Activated naive CD8-positive, alpha-beta T cell treated with anti-CD3 and anti-CD28 coated beads, Interleukin-2, amount 10 ng/mL, durations not matched to agents 7 days and 5 days (primary cell): ENCODE data around the gene MTMR3. TPM values are rescaled to one million over a fixed set of nuclear protein-coding genes. Genes with fewer than 3 reads are reported as not detected.

ENCODE experiments used
- ATAC-seq: fragments of 150-1000 bp; cut with Tn5 transposase; one replicate; pipeline ENCODE4 v1.10.0; 2021; ENCODE audit warnings: low read depth, moderate library complexity
- POLR2A ChIA-PET: fragments of 350-600 bp; sonication (Branson Sonifier 250); formaldehyde crosslinking; loops from one replicate; lab custom pipeline; 2021; ENCODE audit warnings: antibody characterized with exemption; lab: Charles Lee
- DNase-seq: peaks from one replicate; pipeline ENCODE4 v3.0.0; 2021
- H3K27ac Mint-ChIP-seq: one replicate; pipeline ENCODE4 v1.8.0; 2022; ENCODE audit warnings: mild to moderate bottlenecking, mixed read lengths
- H3K27me3 Mint-ChIP-seq: one replicate; pipeline ENCODE4 v1.8.0; 2022; ENCODE audit warnings: mild to moderate bottlenecking, moderate library complexity, mixed read lengths
- H3K36me3 Mint-ChIP-seq: one replicate; pipeline ENCODE4 v1.8.0; 2021; ENCODE audit warnings: mild to moderate bottlenecking, mixed read lengths
- H3K4me1 Mint-ChIP-seq: one replicate; pipeline ENCODE4 v1.8.0; 2021; ENCODE audit warnings: mixed read lengths
- H3K4me3 Mint-ChIP-seq: one replicate; pipeline ENCODE4 v1.8.0; 2022; ENCODE audit warnings: mild to moderate bottlenecking, moderate library complexity, mixed read lengths
- H3K9me3 Mint-ChIP-seq: one replicate; pipeline ENCODE4 v1.8.0; 2021; ENCODE audit warnings: mixed read lengths
- total RNA-seq, 2 experiments: library from RNA; stranded (reverse); gene quantifications; one replicate each; pipeline ENCODE4 v1.2.3, GENCODE V29; 2021

The MTMR3 gene
- total RNA-seq, 2 experiments from 2014 or later: 33.9 to 40.8 TPM

DNA sequence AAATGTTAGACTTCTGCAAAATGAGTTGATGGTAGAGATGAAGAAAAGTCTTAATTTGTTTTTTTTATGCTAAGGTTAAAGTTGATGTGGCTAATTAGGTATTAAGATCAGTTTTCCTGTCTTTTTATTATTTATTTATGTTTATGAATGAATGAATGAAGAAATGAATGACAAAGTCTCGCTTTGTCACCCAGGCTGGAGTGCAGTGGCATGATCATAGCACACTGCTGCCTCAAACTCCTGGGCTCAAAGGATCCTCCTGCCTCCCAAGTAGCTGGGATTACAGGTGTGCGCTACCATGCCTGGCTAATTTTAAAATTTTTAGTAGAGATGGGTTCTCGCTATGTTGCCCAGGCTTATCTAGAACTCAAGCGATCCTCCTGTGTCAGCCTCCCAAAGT is 29.2 kb downstream of the MTMR3 start:
- Mint-ChIP-seq H3K36me3 (no peaks in the 10 kb centered on the region), H3K27me3 (no peaks in the 10 kb centered on the region), H3K4me1 (peaks cover 16% of the 10 kb centered on the region), H3K27ac (no peak overlapping the region), H3K9me3 (no peaks in the 10 kb centered on the region), H3K4me3 (no peak overlapping the region)
- ATAC-seq (no peak), DNase-seq (no peak)
- POLR2A ChIA-PET: no interaction called here

DNA sequence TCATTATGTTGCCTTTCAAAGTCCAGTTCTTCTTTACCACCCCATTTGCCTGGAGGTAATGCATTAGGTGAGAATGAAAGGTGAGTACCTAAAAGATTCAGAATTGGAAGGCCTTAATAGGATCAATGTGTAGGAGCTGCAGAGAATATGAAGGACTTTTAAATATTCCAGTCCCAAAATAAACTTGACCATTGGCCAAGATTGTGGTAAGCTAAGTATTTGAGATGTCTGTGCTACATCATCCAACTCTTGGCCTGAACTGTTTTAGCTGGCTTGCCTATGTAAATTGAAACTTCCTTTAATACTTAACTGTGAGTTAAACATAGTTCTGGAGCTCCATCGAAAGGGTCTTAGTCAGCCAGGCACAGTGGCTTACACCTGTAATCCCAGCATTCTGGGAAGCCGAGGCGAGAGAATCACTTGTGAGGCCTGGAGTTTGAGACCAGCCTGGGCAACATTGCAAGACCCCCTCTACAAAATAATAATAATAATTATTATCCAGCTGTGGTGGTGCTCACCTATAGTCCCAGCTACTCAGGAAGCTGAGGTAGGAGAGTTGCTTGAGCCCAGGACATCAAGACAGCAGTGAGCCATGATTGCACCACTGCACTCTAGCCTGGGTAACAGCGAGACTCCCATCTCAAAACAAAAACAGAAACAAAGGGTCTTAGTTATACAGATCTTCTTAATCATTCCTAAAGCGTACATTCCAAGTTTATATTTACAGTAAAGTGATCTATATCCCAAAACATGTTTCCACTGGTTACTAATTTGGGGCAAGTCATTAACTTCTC is 29.8 kb downstream of the MTMR3 start:
- H3K4me1 Mint-ChIP-seq: peaks cover 11% of the 10 kb centered on the region
- POLR2A ChIA-PET: no interaction called here
- ATAC-seq: no peak
- no peak overlapping the region for H3K27ac Mint-ChIP-seq
- no peak for DNase-seq
- no peaks in the 10 kb centered on the region for H3K9me3 Mint-ChIP-seq
- no peaks in the 10 kb centered on the region for H3K27me3 Mint-ChIP-seq
- H3K36me3 Mint-ChIP-seq: no peaks in the 10 kb centered on the region
- no peak overlapping the region for H3K4me3 Mint-ChIP-seq

DNA sequence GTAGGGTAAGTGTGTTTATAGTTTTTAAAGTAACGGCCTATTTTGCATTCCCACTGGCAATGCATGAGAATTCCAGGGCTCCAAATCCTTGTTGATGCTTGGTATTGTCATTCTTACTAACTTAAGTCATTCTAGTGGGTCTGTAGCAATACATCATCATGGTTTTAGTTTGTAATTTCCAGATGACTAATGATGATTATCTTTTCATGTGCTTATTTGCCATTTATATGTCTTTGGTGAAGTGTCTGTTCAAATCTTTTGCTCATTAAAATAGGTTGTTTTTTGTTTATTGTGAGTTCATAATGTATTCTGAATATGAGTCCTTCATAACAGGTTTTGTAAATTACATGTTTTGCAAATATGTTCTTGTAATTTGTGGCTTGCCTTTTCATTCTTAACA is 31.2 kb downstream of the MTMR3 start:
- Mint-ChIP-seq H3K4me3 (no peak overlapping the region), H3K4me1 (peaks cover 7% of the 10 kb centered on the region), H3K27ac (no peak overlapping the region), H3K27me3 (no peaks in the 10 kb centered on the region), H3K9me3 (no peaks in the 10 kb centered on the region), H3K36me3 (no peaks in the 10 kb centered on the region)
- POLR2A ChIA-PET: no interaction called here
- no peak for DNase-seq
- no peak for ATAC-seq

DNA sequence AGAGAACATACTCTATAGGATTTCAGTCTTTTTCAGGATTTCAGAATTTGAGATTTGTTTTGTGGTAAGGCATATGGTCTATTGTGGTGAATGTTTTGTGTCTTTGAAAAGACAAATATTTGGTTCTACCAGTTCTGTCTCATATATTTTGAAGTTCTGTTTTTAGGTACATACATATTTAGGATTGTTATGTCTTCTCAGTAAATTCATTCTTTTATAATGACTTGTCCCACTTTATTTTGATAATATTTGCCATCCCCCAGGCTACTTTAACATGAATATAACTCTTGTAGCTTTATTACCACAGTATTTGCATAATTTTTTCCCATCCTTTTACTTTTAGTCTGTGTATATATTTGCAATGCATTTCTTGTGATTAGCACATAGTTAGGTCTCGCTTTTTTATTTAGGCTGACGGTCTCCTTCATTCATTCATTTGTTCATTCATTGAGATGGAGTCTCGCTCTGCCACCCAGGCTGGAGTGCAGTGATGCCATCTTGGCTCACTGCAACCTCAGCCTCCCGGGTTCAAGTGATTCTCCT is 32.1 kb downstream of the MTMR3 start:
- H3K27ac Mint-ChIP-seq: no peak overlapping the region
- POLR2A ChIA-PET: no interaction called here
- H3K9me3 Mint-ChIP-seq: no peaks in the 10 kb centered on the region
- DNase-seq: no peak
- H3K4me1 Mint-ChIP-seq: peaks cover 7% of the 10 kb centered on the region
- no peak overlapping the region for H3K4me3 Mint-ChIP-seq
- ATAC-seq: no peak
- no peaks in the 10 kb centered on the region for H3K36me3 Mint-ChIP-seq
- no peaks in the 10 kb centered on the region for H3K27me3 Mint-ChIP-seq

DNA sequence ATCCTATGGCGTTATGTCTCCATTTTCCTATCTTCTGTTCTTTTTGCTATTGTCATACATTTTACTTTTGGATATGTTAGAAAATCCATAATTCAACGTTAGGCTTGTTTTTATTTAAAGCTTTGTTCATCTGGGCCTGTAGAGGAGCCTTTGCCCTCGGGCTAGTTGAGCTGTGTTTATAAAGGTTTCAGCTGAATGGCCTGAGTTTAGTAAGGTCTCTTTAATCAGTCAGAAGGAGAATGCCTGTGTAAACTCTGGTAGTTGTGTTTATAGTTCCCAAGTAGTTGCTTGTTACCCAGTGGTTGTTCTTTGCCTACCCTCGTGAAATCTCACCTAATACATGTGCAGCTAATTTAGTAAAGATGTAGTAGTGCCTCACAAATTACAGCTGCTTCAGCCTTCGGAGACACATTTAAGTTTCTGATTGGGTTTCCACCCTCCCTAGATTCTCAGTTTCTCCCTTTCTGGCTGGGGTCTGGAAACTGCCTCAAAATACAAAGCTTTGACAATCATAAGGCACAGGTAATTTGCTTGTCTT is 33.1 kb downstream of the MTMR3 start:
- Mint-ChIP-seq H3K4me3 (no peak overlapping the region), H3K27me3 (no peaks in the 10 kb centered on the region), H3K4me1 (peaks cover 7% of the 10 kb centered on the region), H3K9me3 (no peaks in the 10 kb centered on the region), H3K27ac (no peak overlapping the region), H3K36me3 (no peaks in the 10 kb centered on the region)
- no peak for DNase-seq
- no peak for ATAC-seq
- POLR2A ChIA-PET: no interaction called here

DNA sequence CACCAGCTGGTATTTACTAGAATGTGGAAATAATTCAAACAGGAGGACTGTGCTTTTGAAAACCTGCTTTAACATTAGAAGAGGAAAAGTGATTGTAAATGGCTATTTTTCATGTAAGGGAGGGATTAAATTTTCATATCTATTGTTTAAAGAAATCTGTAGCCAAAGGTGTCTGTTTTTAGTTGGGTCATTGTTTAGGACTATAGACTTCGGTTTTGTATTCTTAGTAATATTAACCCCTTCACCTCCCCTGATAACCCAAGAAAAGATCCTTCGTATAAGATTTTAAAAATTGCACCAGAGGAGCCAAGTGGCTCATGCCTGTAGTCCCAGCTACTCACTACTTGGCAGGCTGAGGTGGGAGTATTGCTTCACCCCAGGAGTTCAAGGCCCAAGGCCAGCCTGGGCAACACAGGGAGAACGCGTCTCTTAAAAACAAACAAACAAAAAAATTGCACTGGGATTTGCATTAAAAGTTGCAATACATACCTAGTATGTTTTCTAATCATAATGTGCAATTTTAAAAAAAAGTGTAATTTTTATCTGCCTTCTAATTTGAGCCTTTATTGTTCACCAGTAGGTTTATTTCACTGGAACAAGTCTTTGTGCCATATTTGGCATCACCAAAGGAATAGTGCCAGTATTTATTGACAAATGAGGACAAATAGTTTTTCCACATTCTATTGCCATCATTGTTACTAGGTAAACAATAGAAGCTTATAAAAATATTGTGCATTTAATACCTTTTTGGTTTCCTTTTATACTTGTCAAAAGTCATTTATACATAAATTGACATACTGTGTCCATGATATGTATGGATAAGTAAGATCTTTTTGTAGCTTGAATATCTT is 34.3 kb downstream of the MTMR3 start:
- H3K9me3 Mint-ChIP-seq: no peaks in the 10 kb centered on the region
- H3K27ac Mint-ChIP-seq: no peak overlapping the region
- POLR2A ChIA-PET: no interaction called here
- H3K36me3 Mint-ChIP-seq: no peaks in the 10 kb centered on the region
- DNase-seq (no peak), ATAC-seq (no peak)
- H3K4me3 Mint-ChIP-seq: no peak overlapping the region
- peaks cover 5% of the 10 kb centered on the region for H3K4me1 Mint-ChIP-seq
- no peaks in the 10 kb centered on the region for H3K27me3 Mint-ChIP-seq

DNA sequence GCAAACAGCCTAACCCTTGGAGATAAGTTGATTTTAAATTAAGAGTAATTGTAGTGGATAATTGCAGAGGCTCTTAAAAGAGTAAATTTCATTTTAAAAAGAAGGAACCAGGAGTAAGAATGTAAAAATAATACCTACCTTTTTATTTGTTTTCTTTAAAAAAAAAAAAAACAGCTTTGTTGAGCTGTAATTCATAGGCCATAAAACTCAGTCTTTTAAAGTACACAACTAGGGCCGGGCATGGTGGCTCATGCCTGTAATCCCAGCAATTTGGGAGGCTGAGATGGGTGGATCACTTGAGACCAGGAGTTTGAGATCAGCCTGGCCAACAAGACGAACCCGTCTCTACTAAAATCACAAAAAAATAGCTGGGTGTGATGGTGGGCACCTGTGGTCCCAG is 42.4 kb downstream of the MTMR3 start:
- H3K9me3 Mint-ChIP-seq: peaks cover 2% of the 10 kb centered on the region
- no peaks in the 10 kb centered on the region for H3K27me3 Mint-ChIP-seq
- no peak overlapping the region for H3K27ac Mint-ChIP-seq
- DNase-seq: no peak
- H3K4me3 Mint-ChIP-seq: no peak overlapping the region
- peaks cover 7% of the 10 kb centered on the region for H3K36me3 Mint-ChIP-seq
- ATAC-seq: no peak
- H3K4me1 Mint-ChIP-seq: peaks cover 2% of the 10 kb centered on the region
- POLR2A ChIA-PET: no interaction called here

DNA sequence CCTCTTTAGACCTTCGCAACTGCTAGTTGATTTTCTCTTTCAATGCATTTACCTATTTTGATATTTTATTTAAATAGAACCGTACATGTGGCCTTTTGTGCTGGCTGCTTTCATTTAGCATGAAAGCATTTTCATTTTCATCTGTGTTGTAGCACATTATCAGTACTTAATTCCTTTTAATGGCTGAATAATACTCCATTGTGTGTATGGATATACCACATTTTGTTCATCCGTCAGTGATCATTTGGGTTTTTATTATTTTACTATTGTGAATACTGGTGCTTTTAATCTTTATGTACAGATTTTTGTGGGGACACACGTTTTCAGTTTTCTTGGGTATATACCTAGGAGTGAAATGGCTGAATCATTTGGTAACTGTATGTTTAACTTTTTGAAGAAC is 43.1 kb downstream of the MTMR3 start:
- peaks cover 2% of the 10 kb centered on the region for H3K9me3 Mint-ChIP-seq
- peaks cover 2% of the 10 kb centered on the region for H3K4me1 Mint-ChIP-seq
- no peak overlapping the region for H3K4me3 Mint-ChIP-seq
- DNase-seq (no peak), ATAC-seq (no peak)
- no peak overlapping the region for H3K27ac Mint-ChIP-seq
- H3K27me3 Mint-ChIP-seq: no peaks in the 10 kb centered on the region
- H3K36me3 Mint-ChIP-seq: peaks cover 7% of the 10 kb centered on the region
- POLR2A ChIA-PET: no interaction called here

DNA sequence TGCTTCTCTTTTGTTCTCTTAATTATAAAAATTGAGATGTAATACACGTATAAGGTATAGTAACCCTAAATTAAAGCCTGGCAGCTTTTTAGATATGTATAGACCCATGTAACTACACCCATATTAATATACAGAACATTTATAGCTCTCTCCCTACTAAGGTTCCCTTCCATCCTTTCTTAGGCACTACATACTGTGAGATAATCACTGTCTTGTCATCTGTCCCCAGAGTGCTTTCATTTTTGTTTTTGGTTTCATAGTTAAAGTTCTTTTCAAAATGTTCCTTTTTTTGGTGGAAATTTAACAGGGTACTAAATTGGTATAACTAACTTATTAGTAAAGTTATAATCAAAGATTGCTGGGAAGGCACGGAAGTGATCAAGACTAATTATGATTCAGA is 49.2 kb downstream of the MTMR3 start:
- Mint-ChIP-seq H3K9me3 (no peaks in the 10 kb centered on the region), H3K4me1 (peaks cover 11% of the 10 kb centered on the region), H3K27me3 (peaks cover 2% of the 10 kb centered on the region), H3K4me3 (no peak overlapping the region), H3K36me3 (peaks cover 6% of the 10 kb centered on the region), H3K27ac (no peak overlapping the region)
- POLR2A ChIA-PET: no interaction called here
- DNase-seq (no peak), ATAC-seq (no peak)

DNA sequence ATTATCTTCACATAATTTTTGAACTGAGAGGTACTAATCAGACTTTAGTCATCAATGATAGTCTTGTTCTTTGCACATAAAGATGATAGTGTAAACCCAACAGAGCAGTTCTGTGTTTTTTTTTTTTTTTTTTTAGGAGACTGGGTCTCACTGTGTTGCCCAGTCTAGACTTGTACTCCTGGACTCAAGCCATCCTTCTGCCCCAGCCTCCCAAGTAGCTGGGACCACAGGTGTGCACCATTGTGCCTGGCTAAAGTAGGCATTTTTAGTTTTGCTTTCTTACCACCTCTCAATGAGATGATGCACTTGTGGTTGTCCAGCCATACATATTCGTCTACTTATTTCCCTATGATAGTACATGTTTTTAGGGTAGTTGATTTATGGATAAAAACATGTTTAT is 50.6 kb downstream of the MTMR3 start:
- Mint-ChIP-seq H3K4me3 (no peak overlapping the region), H3K27me3 (peaks cover 2% of the 10 kb centered on the region), H3K9me3 (peaks cover 1% of the 10 kb centered on the region), H3K4me1 (peaks cover 9% of the 10 kb centered on the region), H3K27ac (no peak overlapping the region), H3K36me3 (peaks cover 4% of the 10 kb centered on the region)
- POLR2A ChIA-PET: no interaction called here
- no peak for DNase-seq
- ATAC-seq: no peak

DNA sequence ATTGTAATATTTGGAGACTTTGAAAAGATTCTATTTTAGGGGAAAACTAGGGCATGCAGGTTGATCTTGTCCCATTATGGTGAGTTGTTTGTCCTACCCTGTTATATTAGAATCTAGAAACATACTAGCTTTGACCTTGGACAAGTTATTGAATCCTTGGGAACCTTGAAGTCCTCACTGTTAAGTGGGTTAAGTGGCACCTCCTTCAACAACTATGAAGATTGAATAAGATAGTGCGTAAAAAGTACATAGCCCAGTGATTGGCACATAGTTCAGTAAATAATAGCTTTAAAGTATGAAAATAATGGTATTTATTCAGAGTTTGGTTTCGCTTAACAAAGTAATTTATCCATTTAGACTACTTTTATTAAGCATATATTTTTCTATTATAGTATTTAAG is 51.6 kb downstream of the MTMR3 start:
- Mint-ChIP-seq H3K27ac (no peak overlapping the region), H3K9me3 (peaks cover 1% of the 10 kb centered on the region), H3K4me3 (no peak overlapping the region), H3K36me3 (peaks cover 4% of the 10 kb centered on the region), H3K4me1 (peaks cover 9% of the 10 kb centered on the region), H3K27me3 (peaks cover 2% of the 10 kb centered on the region)
- no peak for DNase-seq
- POLR2A ChIA-PET: no interaction called here
- ATAC-seq: no peak

DNA sequence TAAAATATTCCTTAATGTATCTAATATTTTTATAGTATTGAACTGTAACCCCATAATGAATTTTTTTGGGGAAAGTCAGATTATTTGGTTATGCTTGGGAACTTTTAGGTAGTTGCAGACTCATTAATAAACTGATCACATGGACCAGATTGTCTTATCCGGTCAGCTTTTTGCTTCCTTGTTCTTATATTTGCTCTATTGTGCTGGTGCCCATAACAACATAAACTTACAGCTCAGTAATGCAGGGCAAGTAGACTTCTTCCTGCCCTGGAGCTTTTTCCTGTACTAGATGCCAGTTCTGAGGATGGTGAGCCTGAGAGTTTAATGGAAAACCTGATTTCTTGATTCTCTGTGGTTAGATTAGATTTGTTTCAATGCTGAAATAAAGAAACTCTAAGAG is 53.2 kb downstream of the MTMR3 start:
- H3K36me3 Mint-ChIP-seq: peaks cover 7% of the 10 kb centered on the region
- DNase-seq (no peak), ATAC-seq (no peak)
- peaks cover 4% of the 10 kb centered on the region for H3K9me3 Mint-ChIP-seq
- no peak overlapping the region for H3K27ac Mint-ChIP-seq
- H3K27me3 Mint-ChIP-seq: peaks cover 2% of the 10 kb centered on the region
- peaks cover 9% of the 10 kb centered on the region for H3K4me1 Mint-ChIP-seq
- no peak overlapping the region for H3K4me3 Mint-ChIP-seq
- POLR2A ChIA-PET: no interaction called here

DNA sequence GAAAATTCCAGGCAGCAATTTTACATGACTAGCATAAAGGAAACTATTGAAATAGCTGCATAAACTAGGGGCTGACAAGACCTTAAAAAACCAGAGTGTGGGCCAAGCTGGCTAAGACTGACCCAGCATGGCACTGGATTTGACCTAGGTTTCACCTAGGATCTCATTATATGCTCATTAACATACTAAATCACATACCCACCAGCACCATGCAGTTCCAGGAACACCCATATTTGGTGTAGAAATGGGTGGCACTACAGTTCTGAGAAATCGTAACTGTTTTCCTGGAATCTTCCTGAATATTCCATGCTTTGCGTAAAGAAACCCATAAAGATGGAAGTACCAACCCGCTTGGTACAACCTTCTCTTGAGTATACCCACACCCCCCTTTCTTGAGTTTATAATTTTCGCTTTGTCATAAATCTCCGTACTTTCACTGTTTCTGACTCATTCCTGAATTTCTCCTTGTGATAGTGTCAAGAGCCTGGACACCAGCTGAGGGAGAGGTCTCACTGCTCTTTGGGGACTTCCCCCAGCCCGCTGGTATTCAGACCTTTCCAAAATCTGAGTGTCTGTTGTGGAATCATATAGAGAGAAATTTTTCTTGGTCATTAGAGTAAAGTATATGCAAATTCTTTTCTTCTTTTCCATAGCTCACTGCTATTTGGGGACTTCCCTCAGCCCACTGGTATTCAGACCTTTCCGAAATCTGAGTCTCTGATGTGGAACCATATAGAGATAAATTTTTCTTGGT is 55.1 kb downstream of the MTMR3 start:
- POLR2A ChIA-PET: interaction anchor here (0.6 kb wide), 1 partner anchor 11 kb away, joined by 5 read pairs; no protein-coding TSS in a partner anchor
- H3K4me3 Mint-ChIP-seq: no peak overlapping the region

More for the DNA sequence above, 55.1 kb downstream of the MTMR3 start:
- Mint-ChIP-seq H3K4me1 (peaks cover 4% of the 10 kb centered on the region), H3K27me3 (peaks cover 2% of the 10 kb centered on the region), H3K27ac (no peak overlapping the region), H3K9me3 (peaks cover 7% of the 10 kb centered on the region), H3K36me3 (peaks cover 10% of the 10 kb centered on the region)
- DNase-seq (no peak), ATAC-seq (no peak)
